Measurements from ENCODE around the gene NDFIP1. TPM values are rescaled to one million over a fixed set of nuclear protein-coding genes. Genes with fewer than 3 reads are reported as not detected.

The NDFIP1 gene
- total RNA-seq, 1 experiment from 2014 or later: 27.6 TPM

DNA sequence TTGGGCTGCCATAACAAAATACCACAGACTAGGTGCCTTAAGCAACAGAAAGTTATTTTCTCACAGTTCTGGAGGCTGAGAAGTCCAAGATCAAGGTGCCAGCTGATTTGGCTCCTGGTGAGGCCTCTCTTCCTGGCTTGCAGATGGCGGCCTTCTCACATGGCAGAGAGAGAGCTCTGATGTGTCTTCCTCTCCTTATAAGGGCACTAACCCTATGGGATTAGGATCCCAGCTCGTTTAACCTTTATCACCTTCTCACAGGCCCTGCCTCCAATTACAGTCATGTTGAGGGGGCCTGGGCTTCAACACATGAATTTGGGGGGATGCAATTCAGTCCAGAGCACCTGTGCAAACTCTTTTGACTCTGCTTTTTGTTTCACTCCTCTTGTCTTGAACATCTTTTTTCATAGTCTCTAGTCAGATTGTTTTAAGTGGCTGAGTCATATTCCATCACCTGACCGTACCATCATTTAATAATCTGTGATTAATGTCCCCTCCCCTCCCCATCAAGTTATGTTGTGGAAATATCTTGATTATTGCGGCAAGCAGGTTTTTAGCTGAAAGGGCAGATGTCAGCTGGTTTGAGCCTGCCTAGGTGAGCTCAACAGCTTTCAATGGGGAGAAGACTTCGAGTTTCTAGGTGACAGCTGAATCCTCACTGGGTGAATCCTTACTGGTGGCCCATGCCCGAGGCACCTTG is 61.8 kb downstream of the NDFIP1 start:
- H3K27ac Mint-ChIP-seq: no peak overlapping the region
- no peaks in the 10 kb centered on the region for H3K9me3 Mint-ChIP-seq
- no peak for DNase-seq (ENCODE audit: low spot score)
- no peak for ATAC-seq
- H3K4me1 Mint-ChIP-seq: peaks cover 38% of the 10 kb centered on the region
- peaks cover 6% of the 10 kb centered on the region for H3K36me3 Mint-ChIP-seq
- CTCF ChIA-PET: interaction anchor here (0.7 to 2.5 kb wide), 11 partner anchors 9 to 718 kb away, joined by 3 to 8 read pairs (median 3); no protein-coding TSS in a partner anchor
- H3K4me3 Mint-ChIP-seq: no peak overlapping the region
- H3K27me3 Mint-ChIP-seq (ENCODE audit: low read depth): no peaks in the 10 kb centered on the region
- POLR2A ChIA-PET: no interaction called here
- no peak for TF ChIP-seq CBFB (CRISPR knock-in tag; IDR thresholded peaks at IDR 0.05; ENCODE audit: low read depth)
- no peak for TF ChIP-seq CTCF (IDR thresholded peaks at IDR 0.05)
- no peak for TF ChIP-seq NFYB (CRISPR knock-in tag; conservative IDR thresholded peaks at IDR 0.05; ENCODE audit: low read depth)
- no peak for TF ChIP-seq FOXJ3 (CRISPR knock-in tag; IDR thresholded peaks at IDR 0.05; ENCODE audit: borderline replicate concordance)
- TF ChIP-seq, protein P1, sequence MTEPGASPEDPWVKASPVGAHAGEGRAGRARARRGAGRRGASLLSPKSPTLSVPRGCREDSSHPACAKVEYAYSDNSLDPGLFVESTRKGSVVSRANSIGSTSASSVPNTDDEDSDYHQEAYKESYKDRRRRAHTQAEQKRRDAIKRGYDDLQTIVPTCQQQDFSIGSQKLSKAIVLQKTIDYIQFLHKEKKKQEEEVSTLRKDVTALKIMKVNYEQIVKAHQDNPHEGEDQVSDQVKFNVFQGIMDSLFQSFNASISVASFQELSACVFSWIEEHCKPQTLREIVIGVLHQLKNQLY (CRISPR knock-in tag; IDR thresholded peaks at IDR 0.05): no peak
- no peak for TF ChIP-seq ESRRA (CRISPR knock-in tag; IDR thresholded peaks at IDR 0.05; ENCODE audit: borderline replicate concordance)
- TF ChIP-seq, protein P2, sequence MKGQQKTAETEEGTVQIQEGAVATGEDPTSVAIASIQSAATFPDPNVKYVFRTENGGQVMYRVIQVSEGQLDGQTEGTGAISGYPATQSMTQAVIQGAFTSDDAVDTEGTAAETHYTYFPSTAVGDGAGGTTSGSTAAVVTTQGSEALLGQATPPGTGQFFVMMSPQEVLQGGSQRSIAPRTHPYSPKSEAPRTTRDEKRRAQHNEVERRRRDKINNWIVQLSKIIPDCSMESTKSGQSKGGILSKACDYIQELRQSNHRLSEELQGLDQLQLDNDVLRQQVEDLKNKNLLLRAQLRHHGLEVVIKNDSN (CRISPR knock-in tag; IDR thresholded peaks at IDR 0.05): no peak
- TF ChIP-seq TEAD4 (CRISPR knock-in tag; IDR thresholded peaks at IDR 0.05): no peak
- no peak for TF ChIP-seq ZMAT4 (CRISPR knock-in tag; IDR thresholded peaks at IDR 0.05)
- TF ChIP-seq ZNF423 (CRISPR knock-in tag; IDR thresholded peaks at IDR 0.05): no peak
- TF ChIP-seq ATF1 (CRISPR knock-in tag; IDR thresholded peaks at IDR 0.05): no peak
- no peak for TF ChIP-seq GRHL2 (CRISPR knock-in tag; IDR thresholded peaks at IDR 0.05; ENCODE audit: insufficient replicate concordance, severe bottlenecking)
- no peak for TF ChIP-seq ZNF671 (CRISPR knock-in tag; IDR thresholded peaks at IDR 0.05)
- TF ChIP-seq SMAD4 (CRISPR knock-in tag; IDR thresholded peaks at IDR 0.05): no peak
- no peak for TF ChIP-seq NR3C1 (CRISPR knock-in tag; conservative IDR thresholded peaks at IDR 0.05; ENCODE audit: low read depth)
- TF ChIP-seq MXD4 (CRISPR knock-in tag; IDR thresholded peaks at IDR 0.05; ENCODE audit: borderline replicate concordance): no peak

- ChIA-PET POLR2A (no interaction called here), CTCF (interaction anchor here (1.1 to 2.5 kb wide), 8 partner anchors 12 to 378 kb away, joined by 3 to 8 read pairs (median 5); no protein-coding TSS in a partner anchor)
- no peak overlapping the region for H3K27ac Mint-ChIP-seq
- no peaks in the 10 kb centered on the region for H3K27me3 Mint-ChIP-seq (ENCODE audit: low read depth)
- no peak for TF ChIP-seq GABPB1 (CRISPR knock-in tag; IDR thresholded peaks at IDR 0.05)
- TF ChIP-seq IRF2 (CRISPR knock-in tag; IDR thresholded peaks at IDR 0.05; ENCODE audit: borderline replicate concordance, low read depth): no peak
- TF ChIP-seq NFYB (CRISPR knock-in tag; conservative IDR thresholded peaks at IDR 0.05; ENCODE audit: low read depth): no peak
- TF ChIP-seq SOX15 (CRISPR knock-in tag; IDR thresholded peaks at IDR 0.05): no peak
- no peak for TF ChIP-seq PRRX2 (CRISPR knock-in tag; IDR thresholded peaks at IDR 0.05)
- TF ChIP-seq, protein P3, sequence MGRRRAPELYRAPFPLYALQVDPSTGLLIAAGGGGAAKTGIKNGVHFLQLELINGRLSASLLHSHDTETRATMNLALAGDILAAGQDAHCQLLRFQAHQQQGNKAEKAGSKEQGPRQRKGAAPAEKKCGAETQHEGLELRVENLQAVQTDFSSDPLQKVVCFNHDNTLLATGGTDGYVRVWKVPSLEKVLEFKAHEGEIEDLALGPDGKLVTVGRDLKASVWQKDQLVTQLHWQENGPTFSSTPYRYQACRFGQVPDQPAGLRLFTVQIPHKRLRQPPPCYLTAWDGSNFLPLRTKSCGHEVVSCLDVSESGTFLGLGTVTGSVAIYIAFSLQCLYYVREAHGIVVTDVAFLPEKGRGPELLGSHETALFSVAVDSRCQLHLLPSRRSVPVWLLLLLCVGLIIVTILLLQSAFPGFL (CRISPR knock-in tag; IDR thresholded peaks at IDR 0.05; ENCODE audit: borderline replicate concordance): no peak
- TF ChIP-seq RELA (CRISPR knock-in tag; IDR thresholded peaks at IDR 0.05; ENCODE audit: borderline replicate concordance): no peak
- H3K4me1 Mint-ChIP-seq: peaks cover 46% of the 10 kb centered on the region
- no peak; the same call in 1 of the 2 replicates for ATAC-seq
- no peak for DNase-seq (ENCODE audit: low spot score)
- H3K36me3 Mint-ChIP-seq: peaks cover 6% of the 10 kb centered on the region
- no peak overlapping the region for H3K4me3 Mint-ChIP-seq
- H3K9me3 Mint-ChIP-seq: no peaks in the 10 kb centered on the region
Measured at GRCh38 chr5:142171270-142171669, 62.7 kb downstream of the NDFIP1 start.
